Right lobe of liver (tissue), 4 donors: ENCODE measurements around the gene IKZF5.

Experiments
- POLR2A ChIP-seq: fragments of 450-650 bp; IDR thresholded peaks from one replicate; pipeline ENCODE4 v1.6.1; 2017; ENCODE audit warnings: antibody characterized with exemption, mild to moderate bottlenecking
- TF ChIP-seq, protein P1 (sequence below), 4 donors: fragments of 200-600 bp in 3 of 4; fragments of 450-650 bp in 1 of 4; IDR thresholded peaks; one replicate each; pipeline versions ENCODE4 v1.5.1 to v1.8.0; 2016 to 2022; ENCODE audit warnings: antibody characterized with exemption in 4 of 4, mild to moderate bottlenecking in 2 of 4
- donor health status: DM: no; HTN: no; CAD: no.
- donor health status: DM: no; HTN: no; CAD: no.
- donor health status: DM: no; HTN: yes; CAD: no.

DNA sequence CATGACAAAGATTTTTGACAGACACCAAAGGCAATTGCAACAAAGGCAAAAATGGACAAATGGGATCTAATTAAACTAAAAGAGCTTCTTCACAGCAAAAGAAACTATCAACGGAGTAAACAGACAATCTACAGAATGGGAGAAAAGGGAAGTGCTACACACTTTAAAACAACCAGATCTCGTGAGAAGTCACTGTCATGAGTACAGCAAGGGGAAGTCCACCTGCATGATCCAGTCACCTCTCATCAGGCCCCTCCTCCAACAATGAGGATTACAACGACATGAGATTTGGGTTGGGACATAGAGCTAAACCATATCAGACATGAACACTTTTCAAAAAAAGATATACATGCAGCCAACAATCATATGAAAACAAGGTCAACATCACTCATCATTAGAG is 39.9 kb downstream of the IKZF5 start:
- TF ChIP-seq POLR2A, result no peak
- TF ChIP-seq, protein P1, sequence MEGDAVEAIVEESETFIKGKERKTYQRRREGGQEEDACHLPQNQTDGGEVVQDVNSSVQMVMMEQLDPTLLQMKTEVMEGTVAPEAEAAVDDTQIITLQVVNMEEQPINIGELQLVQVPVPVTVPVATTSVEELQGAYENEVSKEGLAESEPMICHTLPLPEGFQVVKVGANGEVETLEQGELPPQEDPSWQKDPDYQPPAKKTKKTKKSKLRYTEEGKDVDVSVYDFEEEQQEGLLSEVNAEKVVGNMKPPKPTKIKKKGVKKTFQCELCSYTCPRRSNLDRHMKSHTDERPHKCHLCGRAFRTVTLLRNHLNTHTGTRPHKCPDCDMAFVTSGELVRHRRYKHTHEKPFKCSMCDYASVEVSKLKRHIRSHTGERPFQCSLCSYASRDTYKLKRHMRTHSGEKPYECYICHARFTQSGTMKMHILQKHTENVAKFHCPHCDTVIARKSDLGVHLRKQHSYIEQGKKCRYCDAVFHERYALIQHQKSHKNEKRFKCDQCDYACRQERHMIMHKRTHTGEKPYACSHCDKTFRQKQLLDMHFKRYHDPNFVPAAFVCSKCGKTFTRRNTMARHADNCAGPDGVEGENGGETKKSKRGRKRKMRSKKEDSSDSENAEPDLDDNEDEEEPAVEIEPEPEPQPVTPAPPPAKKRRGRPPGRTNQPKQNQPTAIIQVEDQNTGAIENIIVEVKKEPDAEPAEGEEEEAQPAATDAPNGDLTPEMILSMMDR (IDR thresholded peaks at IDR 0.05), result no peak
